GM19238 (cell line): ENCODE measurements around the gene SRPK2.
"Not testable (repeated sequence)": the region's sequence is repeated elsewhere in the genome, so short reads cannot be mapped to it uniquely, and the experiment has no call there.

Experiments
- DNase-seq: peaks from one replicate; pipeline ENCODE4 v3.0.0; 2011; ENCODE audit warnings: low spot score; ENCODE audit not compliant: insufficient read length

SRPK2 gene

GRCh38 chr7:105268056-105268455 is 120.7 kb downstream of the SRPK2 start:
- no peak for DNase-seq

DNA sequence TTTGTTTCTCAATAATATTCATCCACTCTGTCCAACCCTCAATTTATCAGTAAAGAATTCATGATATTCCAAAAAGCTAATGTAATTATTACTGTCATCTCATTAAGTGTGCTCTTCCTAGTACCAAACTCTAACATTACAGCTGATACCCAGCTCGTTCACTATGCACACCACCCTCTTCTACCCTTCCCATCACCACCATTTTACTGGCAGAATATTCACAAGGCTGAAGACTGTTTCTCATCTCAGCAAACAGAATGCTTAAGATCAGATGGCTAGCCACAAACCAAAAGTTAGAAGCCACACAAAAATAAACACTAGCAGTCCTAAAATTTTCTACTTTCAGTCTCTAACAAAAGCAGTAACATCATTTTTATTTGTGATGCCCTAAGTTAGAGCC is 121.5 kb downstream of the SRPK2 start:
- DNase-seq, result no peak

GRCh38 chr7:105264707-105265106 is 124.0 kb downstream of the SRPK2 start:
- no peak for DNase-seq

- DNase-seq, result no peak
Measured at GRCh38 chr7:105261689-105262088, 127.0 kb downstream of the SRPK2 start.

DNA sequence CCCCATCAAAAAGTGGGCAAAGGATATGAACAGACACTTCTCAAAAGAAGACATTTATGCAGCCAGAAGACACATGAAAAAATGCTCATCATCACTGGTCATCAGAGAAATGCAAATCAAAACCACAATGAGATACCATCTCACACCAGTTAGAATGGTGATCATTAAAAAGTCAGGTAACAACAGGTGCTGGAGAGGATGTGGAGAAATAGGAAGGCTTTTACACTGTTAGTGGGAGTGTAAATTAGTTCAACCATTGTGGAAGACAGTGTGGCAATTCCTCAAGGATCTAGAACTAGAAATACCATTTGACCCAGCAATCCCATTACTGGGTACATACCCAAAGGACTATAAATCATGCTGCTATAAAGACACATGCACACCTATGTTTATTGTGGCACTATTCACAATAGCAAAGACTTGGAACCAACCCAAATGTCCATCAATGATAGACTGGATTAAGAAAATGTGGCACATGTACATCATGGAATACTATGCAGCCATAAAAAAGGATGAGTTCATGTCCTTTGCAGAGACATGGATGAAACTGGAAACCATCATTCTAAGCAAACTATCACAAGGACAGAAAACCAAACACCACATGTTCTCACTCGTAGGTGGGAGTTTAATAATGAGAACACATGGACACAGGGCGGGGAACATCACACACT is 128.4 kb downstream of the SRPK2 start:
- not testable (repeated sequence) for DNase-seq

DNA sequence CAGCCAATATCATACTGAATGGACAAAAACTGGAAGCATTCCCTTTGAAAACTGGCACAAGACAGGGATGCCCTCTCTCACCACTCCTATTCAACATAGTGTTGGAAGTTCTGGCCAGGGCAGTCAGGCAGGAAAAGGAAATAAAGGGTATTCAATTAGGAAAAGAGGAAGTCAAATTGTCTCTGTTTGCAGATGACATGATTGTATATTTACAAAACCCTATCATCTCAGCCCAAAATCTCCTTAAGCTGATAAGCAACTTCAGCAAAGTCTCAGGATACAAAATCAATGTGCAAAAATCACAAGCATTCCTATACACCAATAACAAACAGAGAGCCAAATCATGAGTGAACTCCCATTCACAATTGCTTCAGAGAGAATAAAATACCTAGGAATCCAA is 129.8 kb downstream of the SRPK2 start:
- not testable (repeated sequence) for DNase-seq

GRCh38 chr7:105257338-105257737 is 131.4 kb downstream of the SRPK2 start:
- no peak for DNase-seq

GRCh38 chr7:105256761-105257231 is 131.9 kb downstream of the SRPK2 start:
- no peak for DNase-seq

- no peak for DNase-seq
Measured at GRCh38 chr7:105250706-105251105, 138.0 kb downstream of the SRPK2 start.

GRCh38 chr7:105250239-105250638 is 138.5 kb downstream of the SRPK2 start:
- DNase-seq, result no peak

DNA sequence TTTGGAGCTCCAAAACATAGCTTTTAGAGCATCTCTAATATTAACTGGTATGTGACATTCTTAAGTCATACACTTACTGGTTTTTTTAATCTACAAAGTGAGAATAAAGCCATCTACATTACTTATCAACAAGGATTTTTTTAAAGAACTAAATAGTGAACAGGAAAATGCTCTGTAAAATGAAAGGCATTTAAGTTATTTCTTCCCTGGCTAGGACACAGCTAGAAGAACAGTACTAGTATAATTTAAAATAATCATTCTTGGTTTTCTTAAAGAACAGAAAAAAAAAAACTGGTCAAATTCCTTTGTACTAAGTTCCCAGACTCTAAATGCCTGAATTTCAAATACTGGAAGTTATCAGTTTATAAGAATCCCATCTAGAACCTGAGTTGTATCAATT is 139.5 kb downstream of the SRPK2 start:
- no peak for DNase-seq

GRCh38 chr7:105246679-105247078 is 142.0 kb downstream of the SRPK2 start:
- no peak for DNase-seq

DNA sequence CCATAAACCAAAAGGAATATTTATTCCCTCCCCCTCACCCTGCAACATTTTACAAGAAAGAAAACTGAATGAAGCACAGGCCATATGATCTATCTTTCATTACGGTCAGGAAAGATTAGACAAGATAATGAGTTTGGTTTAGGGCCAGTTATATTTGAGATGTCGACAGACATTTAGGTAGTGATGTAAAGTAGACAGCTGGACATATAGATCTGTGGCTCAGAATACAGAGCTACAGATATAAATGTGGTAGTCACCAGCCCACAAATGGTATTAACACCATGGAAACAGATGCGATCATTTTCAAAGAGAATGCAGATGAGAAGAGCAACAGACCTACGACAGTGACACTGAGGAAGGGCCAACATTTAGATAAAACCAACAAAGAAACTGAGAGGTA is 142.5 kb downstream of the SRPK2 start:
- DNase-seq, result no peak

GRCh38 chr7:105245398-105246114 is 143.2 kb downstream of the SRPK2 start:
- no peak for DNase-seq

GRCh38 chr7:105244594-105244993 is 144.1 kb downstream of the SRPK2 start:
- DNase-seq, result no peak

- DNase-seq, result no peak
Measured at GRCh38 chr7:105241198-105241597, 147.5 kb downstream of the SRPK2 start.

GRCh38 chr7:105238198-105238765 is 150.4 kb downstream of the SRPK2 start:
- DNase-seq, result no peak

GRCh38 chr7:105234886-105235285 is 153.8 kb downstream of the SRPK2 start:
- DNase-seq, result no peak

DNA sequence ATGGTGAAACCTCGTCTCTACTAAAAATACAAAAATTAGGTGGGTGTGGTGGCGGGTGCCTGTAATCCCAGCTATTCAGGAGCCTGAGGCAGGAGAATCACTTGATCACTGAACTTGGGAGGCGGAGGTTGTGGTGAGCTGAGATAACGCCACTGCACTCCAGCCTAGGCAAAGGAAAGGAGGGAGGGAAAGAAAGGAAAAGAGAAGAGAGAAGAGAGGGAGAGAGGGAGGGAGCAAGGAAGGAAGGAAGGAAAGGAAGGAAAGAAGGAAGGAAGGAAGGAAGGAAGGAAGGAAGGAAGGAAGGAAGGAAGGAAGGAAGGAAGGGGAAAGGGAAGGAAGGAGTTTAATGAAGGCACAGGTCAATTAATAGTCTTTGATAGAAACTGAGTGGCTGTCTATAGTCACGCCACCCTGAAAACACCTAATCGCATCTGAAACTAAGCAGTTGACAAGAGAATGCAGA is 155.9 kb downstream of the SRPK2 start:
- not testable (repeated sequence) for DNase-seq

DNA sequence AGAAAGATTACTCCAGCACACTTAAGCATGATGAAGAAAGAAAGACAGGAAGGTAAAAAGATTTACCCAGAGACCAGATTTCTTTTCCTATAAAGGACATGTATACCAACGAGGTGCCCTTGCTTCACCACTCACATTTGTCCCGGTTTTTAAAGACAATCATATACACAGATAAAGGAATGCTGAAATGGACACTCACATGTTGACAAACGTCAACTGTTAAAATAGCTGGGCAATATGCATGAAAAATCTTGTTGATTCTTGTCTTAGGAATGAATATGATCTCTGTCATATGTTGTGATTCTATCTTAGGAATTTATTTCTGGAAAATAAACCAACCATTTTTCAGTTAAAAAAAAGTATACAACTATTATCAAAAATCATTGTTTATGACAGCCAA is 158.2 kb downstream of the SRPK2 start:
- DNase-seq, result no peak

DNA sequence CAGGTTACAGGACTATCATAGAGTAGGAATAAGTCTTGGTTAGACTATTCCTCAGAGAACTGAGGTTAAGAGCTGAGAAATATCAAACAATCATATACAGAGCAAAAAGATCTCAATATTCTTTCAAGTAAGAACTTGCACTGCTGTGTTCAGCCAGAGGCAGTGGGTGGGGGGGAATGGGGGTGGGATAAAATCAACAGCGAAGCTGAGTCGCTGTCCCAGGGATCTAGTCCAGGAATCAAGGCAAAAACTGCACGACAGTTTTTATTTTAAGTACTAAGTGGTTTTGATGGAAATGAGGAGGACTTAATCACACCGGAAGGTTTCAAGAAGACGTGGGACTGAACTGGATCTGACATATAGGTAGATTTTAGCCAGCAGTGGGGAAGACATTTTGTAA is 159.1 kb downstream of the SRPK2 start:
- DNase-seq, result no peak

GRCh38 chr7:105228555-105228954 is 160.2 kb downstream of the SRPK2 start:
- no peak for DNase-seq

- no peak for DNase-seq
Measured at GRCh38 chr7:105227391-105227790, 161.3 kb downstream of the SRPK2 start.
